ENCODE measurements around the gene OBSL1.

OBSL1 gene

DNA sequence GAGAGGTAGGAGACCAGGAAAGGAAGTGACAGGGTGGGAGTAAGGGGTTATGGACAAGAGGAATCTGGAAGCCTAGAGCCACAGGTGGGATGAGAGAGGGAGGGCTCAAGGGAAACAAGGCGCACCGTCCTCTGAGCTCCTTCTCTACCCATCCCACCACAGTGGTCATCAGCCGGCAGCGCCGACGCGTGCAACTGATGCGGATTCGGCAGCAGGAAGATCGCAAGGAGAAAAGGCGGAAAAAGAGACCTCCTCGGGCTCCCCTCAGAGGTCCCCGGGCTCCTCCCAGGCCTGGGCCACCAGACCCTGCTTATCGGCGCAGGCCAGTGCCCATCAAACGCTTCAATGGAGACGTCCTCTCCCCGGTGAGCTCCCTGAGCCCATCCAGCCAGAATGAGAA is 22.3 kb downstream of the OBSL1 start:
- DNase-seq: no peak

DNA sequence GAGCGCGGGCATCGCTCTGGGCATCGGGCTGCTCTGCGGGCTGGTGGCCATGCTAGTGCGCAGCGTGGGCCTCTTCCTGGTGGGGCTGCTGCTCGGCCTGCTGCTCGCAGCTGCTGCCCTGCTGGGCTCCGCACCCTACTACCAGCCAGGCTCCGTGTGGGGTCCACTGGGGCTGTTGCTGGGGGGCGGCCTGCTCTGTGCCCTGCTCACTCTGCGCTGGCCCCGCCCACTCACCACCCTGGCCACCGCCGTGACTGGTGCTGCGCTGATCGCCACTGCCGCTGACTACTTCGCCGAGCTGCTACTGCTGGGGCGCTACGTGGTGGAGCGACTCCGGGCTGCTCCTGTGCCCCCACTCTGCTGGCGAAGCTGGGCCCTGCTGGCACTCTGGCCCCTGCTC is 23.7 kb downstream of the OBSL1 start:
- no peak for DNase-seq

DNA sequence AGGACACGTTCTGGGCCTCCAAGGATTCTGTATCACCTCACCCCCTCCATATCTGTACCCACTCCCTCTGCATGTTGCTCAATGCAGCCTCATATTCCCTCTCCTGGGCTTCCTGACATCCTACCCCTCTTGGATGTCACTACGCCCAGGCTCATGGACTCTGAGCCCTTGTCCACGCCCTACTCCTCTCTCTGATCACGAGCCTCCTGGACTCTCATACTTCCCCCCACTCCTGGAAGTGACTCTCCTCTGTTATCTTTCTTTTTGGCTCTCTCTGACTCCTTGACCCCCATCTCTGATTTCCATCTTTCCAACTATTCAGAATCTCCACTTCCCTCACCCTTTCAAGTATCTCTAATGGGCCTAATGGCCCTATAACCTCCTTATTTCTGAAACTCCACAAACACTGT is 25.4 kb downstream of the OBSL1 start:
- no peak for DNase-seq

DNA sequence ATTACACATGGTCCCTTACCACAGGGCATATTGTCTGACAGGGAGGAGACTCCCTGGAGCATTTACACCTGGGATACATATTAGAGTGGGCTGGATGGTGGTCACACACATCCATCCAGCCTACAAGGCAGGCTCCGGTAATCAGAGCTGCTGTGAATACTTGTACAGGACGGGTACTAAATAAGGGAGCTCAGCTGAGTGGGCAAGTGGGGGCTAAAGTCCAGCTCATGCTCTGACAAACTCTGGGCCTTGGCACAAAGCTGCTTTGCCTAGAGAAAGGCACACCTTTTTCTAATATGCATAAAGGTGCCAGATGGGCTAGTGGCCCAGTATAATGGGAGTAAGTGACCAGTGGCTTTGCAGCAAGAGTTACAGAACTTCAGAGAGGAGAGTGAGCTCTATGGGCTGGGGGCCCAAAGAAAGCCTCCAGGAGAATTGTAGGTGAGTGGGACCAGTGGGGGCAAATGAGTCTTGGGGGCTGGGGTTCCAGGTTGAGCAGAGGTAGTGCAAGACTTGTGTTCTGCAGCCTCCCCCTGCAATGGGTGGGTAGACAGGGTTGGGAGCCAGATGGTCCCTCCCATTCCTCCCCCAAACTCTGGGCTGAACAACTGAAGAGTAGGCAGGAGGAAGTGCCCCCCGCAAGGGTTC is 25.9 kb downstream of the OBSL1 start:
- DNase-seq: no peak

DNA sequence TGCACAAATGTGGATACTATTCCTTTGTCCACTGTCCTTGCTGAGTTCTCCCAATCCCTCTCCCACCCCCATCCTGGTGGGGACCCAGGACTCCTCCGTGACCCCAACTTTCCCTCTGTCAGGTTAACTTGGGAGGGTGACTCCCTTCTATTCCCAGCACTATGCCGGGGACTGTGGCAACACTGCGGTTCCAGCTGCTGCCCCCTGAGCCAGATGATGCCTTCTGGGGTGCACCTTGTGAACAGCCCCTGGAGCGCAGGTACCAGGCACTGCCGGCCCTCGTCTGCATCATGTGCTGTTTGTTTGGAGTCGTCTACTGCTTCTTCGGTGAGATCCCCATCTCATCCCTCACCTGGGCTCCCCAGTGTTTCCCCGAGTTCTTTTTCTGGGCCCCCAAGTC is 26.8 kb downstream of the OBSL1 start:
- DNase-seq: no peak

DNA sequence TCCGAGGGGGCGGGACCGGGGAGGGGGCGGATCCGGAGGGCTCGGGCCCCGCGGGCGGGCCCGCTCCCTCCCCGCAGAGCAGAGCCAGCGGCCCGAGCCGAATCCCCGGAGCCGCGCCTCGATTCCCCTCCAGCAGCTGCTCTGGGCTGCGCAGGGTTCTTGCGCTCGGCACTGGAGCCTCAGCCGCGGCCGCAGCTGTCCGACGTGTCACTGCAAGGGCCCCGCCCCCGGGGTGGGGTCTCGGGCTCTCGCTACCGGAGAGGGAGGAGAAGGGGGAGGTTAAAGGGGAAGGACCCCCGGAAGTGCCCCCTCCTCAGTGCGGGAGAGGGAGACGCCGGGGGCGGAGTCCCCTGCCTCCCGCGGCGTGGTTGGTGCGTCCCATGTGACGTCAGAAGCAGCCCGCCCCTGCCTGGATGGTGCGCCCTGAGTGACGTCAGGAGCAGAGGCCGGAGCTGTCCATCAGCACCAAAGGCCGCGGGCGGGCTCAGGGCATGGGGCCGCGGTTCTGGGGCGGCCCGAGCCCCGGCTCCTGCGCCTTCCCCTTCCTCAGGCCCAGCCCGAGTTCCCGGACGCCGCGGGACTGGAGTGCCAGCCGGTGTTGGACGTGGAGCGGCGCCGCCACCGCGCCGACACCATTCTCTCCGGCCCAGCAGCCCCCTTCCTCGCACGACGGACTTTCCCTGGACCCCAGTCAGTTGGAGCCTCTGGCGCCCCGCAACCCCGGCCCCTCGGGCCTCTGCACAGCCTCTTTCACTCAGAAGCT is 27.6 kb downstream of the OBSL1 start, which contains the start of the genes CHPF and TMEM198:
TSS of gene CHPF (minus strand) at position 214 of the 763 bp plus-strand sequence. CDS start 271 bp downstream, outside the sequence.
TSS of gene TMEM198 (plus strand) at position 433 of the 763 bp plus-strand sequence. CDS start 700 bp downstream, outside the sequence.
- DNase-seq: peak; percentile 95

DNA sequence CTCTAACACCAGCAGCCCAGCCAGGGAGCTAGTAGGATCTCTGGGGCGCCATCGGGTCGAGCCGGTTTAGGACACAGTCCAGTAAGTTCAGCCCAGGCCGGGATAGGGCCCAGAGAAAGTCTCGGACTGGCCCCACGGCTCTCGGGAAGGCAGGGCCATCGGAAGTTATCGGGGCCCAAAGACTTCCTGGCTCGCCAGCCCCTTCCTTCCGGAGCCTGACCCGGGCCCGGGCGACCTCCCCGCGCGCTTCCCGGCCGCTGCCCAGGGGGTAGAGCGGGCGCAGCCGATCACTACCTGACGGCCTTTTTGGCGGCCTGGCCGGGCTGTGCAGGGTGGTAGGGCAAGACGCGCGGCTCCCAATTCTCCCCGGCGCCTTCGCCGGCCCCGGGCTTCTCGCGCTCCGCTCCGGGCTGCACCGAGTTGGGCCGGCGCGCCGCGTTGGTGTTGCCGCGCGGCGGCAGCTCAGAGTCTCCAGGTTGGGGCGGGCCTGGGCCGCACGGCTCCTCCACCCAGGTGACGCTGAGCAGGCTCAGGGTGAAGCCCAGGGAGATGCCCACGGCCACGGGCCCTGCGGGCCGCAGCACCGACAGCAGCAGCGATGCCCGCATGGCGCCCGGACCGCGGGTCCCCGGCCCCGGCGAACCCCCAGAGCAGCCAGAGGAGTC is 28.3 kb downstream of the OBSL1 start:
- no peak for DNase-seq

DNA sequence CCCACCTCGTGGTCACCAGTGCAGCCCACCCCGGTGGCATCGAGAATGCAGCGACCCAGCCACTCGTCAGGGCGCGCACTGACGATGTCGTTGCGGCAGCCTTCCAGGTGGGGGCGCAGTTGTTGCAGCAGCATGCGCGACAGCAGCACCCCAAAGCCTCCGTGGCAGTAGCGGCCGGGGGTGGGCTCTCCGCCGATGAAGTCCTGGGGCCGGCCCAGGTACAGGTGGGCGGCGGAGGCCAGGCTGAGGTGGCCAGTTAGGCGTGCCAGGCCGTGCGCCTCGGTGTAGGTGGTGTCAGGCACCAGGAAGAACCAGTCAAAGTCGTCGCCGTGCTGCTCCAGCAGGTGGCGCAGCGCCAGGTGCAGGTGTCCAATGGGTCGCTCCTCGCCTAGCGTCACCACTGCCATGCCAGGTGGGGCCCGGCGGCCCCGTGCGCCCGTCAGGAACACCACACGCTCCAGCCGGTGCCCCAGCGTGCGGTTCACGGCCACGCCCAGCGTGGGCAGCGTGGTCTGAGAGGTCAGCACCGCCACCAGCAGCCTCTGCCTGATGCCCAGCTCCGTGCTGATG is 29.6 kb downstream of the OBSL1 start:
- peak; percentile 85 for DNase-seq

DNA sequence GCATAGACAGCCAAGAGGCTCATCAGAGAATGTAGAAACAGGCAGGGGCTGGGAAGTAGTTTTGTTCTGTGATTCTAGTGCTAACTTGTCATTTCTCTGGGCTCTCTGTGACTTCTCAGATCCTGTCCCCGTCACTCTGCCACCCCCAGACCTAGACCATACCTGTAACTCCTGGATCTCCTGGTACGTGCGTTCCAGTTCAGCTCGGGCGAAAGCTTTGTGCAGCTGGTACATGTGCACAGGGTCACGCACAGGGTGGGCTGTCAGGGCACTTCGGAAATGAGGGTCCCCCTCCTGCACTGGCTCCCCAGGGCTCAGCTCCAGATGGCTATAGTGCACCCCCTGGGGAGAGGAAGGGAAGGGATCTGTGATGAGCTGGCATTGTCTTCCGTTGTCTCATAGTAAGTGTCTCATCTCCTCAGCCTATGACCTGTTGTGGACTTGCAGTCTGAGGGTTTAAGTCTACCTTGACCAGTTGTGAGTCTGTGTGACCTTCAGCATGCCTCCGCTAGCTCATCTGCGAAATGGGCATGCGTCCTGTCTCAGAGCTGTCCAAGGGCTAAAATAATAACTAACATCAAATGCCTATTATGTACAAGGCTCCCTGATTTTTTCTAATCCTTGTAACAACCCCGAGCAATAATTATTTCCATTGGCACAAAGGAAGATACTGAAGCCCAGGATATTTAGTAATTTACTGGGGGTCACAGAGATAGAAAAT is 30.4 kb downstream of the OBSL1 start:
- no peak for DNase-seq

DNA sequence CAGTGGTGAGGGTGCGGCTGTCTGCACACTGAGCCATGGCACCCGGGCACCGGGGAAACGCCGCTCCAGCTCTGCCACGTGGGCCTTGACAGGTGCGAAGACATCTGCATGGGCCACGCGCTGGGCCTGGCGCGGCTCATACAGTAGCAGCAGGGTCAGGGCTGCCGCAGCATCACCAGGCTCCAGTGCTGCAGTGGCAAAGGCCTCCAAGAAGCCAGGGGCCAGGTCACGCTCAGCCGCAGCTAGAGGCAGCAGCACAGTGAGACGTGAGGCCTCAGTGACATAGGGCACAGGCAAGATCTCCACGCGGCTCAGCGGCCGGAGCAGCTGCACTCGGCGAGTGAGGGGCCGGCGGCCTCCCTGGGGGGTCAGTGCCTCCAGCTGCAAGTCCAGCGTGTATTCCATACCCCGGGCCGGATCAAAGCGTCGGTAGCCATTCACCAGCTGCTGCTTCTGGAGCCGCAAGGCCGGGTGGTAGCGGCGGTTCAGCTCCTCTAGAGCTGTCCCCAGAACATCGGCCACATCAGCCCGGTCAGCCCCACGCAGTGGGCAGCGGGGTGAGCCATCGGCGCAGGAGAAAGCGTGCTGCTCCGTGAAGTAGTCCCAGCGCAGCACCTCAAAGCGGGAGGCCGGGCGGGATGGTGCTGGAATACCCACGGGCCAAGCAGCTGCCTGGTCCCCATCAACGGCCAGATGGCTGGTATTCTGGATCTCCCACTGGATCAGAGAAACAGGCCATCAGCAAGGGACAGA is 31.2 kb downstream of the OBSL1 start:
- no peak for DNase-seq

DNA sequence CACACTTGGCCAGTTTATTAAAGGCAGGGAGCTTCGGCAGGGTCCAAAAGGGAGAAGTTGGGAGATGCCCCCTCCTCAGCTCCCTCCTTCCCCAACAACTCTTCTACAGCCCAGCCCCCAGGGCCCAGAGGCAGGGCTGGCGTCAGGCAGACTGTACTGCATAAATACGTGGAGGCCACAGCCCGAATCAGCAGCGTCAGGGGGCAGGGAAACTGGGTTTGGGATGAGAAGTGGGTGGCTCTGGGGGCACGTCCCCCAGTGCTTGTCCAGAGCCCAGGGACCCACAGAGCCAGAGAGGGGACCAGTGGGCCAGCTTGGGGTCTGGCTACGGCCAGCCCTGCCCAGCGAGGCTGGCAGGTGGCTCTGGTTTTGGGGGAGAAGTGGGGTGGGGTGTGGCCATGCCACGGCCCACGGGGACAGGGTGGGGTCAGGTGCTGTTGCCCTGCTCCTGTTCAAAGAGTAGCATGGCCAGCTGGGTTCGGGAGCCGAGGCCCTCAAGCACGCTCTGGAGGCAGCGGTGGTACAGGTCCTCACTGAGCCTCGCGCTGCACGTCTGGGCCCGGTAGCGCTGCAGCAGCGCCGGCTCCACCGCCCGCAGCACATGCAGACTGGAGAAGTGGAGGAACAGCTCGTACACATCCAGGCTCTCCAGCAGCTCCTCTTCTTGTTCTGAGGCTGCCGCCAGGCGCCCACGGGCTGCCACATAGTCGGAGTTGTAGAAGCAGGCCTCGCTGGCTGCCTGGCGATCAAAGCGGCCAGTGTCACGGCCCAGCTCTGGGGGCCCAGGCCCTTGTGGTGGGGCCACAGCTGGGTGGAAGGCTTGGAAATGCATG is 32.2 kb downstream of the OBSL1 start:
- no peak for DNase-seq

DNA sequence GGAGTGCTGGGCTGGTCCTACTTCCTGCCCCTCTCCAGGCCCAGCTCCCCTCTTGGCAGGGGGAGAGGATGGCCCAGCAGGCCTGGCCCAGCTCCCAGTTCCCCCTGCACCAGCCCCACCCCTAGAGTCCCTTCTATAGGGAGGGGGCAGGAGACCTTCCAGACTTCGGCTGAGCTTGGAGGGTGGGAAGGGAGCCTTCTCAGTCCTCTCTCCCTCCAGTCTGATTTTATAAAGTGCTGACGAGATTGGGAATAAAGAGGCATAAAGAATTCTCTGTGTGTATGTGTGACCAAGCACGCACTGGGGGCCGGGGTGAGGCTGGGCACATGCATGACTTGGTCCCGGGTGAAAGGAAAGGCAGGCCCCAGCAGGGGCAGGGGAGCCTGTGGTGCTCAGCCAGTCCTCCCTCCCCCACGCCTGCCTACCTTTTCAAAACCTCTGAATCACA is 32.8 kb downstream of the OBSL1 start:
- DNase-seq: no peak

DNA sequence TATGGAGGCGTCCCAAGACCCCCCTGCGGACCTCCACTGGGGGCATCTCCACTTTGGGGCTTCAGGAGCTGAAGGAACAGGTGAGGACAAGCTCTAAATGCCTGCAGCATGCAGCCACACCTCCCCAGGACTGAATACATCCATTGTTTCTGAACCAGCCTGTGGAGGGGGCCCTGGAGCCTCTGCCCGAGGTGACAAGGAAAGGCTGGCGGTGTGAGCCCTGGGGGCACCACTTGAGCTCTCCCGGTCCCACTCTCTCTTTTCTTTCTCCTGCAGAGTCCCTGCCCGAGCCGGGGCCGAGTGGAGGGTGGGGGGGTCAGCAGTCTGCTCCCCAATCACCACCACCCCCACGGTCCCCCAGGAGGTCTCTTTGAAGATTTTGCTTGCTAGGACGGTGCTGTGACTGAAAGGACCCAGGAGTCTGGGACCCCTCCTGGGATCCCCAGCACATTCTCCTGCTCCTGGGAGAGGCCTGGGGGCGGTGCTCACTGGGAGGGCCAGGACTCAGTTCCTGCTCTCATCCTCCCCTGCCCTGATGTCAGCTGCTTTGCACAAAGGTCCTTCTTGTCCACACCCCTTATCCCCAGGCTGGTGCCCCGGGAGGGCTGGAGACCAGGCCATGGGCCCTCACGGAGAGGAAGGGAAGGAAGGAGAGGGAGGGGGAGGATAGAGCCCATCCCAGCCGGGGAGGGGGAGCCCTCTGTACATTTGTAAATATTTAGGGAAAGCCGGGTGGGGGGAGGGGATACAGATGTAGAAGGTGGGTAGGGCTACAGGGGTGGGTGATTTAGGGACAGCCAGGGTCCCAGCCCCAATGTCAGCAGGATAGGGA is 33.5 kb downstream of the OBSL1 start:
- no peak for DNase-seq

DNA sequence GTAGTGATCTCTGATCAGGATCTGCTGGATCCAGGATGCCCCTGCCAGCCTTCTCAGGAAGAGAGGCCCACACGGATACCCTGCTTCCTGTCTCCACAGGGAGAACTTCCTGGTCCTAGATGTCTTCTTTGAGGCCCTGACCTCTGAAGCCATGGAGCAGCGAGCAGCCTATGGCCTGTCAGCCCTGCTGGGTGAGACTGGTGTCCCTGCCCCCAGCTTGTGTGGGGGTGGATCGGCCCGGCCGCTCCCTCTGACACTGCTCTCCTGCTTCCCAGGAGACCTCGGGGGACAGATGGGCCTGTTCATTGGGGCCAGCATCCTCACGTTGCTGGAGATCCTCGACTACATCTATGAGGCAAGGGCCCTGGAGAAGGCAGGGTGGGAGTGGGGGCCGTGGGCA is 34.4 kb downstream of the OBSL1 start:
- DNase-seq: no peak

DNA sequence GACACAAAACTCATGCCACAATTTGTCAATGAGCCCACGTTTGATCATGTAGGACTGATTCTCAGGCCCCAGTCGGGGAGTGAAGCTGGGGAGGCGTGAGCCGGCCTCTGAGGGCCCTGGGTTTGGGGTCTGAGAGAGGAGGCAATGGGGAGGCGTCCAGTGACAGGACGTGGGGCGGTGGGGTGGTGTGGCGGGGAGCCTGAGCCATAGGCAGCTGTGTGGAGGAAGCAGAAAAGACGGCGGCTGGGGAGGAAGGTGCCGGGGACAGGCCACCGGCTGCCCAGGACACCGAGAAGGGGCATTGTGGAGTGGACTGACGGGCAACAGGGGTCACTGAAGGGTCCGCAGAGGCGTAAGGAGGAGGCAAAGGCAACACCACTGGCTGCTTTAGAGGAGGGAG is 34.9 kb downstream of the OBSL1 start:
- no peak for DNase-seq

DNA sequence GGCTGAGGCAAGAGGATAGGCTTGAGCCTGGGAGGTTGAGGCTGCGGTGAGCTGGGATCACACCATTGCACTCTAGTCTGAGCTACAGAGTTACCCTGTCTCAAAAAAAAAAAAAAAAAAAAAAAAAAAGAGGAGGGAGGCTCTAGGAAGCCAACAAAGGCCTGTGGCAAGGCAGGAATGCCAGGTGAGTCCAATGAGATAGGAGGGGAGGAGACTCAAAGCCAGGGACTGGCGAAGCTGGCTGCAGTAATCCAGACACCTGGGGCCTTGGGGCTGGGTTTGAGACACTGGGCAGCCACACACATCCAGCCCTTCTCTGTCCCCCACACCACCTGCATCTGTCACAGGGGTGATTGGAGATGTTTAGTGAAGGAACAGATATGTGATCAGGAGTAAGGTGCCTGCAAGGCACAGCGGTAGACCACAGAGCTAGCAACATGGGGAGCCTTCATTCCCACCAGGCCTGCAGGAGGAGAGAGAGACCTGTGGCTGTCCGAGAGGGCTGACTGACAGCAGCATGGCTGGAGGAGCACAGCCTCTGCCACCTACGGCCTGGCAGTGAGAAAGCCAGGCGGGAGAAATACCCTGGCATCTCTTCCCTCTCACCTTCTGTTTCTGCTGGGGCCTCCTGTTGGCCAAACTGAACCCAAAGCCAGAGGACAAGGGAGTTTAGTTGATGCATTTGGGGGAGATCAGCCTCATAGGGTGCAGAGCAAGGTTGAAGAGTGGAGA is 37.2 kb downstream of the OBSL1 start:
- DNase-seq: no peak

DNA sequence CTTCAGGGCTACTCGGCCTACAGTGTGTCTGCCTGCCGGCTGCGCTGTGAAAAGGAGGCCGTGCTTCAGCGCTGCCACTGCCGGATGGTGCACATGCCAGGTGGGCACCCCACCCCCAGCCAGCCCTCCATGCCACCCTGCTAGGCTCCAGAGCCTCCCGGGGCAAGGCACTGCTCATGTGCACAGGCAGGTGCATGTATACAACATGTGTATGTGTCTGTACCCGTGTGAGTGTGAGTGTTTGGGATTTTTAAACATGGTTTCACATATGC is 39.0 kb downstream of the OBSL1 start:
- no peak for DNase-seq

DNA sequence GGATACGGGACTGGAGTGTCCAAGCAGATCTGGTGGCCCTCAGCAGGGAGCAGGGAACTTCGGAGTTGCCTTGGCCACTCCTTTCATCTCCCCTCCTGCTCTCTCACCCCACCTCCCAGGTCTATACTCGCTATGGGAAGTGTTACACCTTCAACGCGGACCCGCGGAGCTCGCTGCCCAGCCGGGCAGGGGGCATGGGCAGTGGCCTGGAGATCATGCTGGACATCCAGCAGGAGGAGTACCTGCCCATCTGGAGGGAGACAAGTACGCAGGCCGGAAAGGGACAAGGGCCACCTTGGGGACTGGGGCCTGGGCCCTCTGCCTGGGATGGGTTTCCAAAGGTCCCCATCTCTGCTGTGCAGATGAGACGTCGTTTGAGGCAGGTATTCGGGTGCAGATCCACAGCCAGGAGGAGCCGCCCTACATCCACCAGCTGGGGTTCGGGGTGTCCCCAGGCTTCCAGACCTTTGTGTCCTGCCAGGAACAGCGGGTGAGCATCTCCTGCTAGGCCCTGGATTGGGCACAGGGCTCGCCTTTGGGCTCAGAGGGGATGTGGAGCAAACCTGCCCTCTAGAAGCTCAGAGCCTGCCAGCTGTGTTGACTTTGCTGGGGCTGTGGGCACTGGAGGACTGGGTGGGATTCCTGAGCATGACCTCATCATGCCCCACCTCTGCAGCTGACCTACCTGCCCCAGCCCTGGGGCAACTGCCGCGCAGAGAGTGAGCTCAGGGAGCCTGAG is 39.5 kb downstream of the OBSL1 start:
- DNase-seq: no peak
